ENCODE results near the gene NDUFA7. TPM values are rescaled to one million over a fixed set of nuclear protein-coding genes. Genes with fewer than 3 reads are reported as not detected.

NDUFA7 gene
- total RNA-seq, 2 donors from 2014 or later = 24.4 to 31.9 TPM

DNA sequence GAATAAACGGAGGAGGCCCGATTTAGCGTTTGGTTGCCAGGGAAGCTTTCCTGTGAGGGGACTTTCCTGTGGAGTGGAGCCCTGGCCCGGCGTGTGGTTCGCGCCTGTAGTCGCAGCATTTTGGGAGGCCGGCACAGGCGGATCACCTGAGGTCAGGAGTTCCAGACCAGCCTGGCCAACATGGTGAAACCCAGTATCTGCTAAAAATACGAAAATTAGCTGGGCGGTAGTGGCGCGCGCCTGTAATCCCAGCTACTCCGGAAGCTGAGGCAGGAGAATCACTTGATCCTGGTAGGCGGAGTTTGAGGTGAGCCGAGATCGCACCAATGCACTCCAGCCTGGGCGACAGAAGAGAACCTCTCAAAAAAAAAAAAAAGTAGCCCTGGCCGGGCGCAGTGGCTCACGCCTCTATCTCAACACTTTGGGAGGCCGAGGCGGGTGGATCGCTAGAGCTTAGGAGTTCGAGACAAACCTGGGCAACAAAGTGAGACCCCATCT, 14.9 kb upstream of the NDUFA7 start:
- DNase-seq = no peak

DNA sequence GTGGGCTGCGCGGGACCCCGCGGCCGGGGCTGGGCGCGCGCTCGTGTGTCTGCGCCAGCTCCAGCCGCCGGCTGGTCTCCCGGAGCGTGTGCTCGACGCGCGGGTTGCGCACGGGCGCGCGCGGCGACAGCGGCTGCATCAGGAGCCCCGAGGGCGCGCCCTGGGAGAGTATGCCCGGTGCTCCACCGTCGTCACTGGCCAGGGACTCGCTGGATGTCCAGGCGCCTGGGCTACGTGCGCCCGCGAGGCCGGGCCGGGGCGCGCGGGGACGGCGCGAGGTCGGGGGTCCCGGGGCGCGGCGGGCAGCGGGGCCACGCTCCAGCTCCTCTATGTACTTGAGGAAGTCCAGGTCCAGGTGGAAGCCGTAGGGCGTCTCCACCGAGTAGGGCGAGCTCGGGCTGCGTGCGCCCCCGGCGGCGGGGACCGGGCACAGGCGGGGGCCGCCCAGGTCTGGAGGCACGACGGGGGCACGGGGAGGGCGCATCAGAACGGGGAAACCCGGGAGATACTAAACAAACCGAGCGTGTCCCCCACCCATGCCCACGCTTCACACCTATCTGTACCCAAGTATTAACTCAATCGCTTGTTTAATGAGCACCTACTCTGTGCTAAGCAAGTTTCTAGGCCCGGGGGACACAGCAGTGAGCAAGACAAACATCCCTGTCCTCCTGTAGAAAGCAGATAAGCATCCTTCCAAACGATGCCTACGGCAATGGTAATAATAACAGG, 14.3 kb upstream of the NDUFA7 start:
- Mint-ChIP-seq H3K4me1 (peaks cover 4% of the 10 kb centered on the region), H3K27ac (no peak overlapping the region), H3K36me3 (ENCODE audit: low read depth) (no peaks in the 10 kb centered on the region), H3K4me3 (peak overlapping the region; percentile 36), H3K27me3 (peaks cover 15% of the 10 kb centered on the region)
- DNase-seq (no peak), ATAC-seq (peak; percentile 69)
- H3K9me3 ChIP-seq (ENCODE audit: control insufficient read depth, low read length, poor library complexity, severe bottlenecking) = no peaks in the 10 kb centered on the region

More for the DNA sequence above, 14.9 kb upstream of the NDUFA7 start:
- ATAC-seq = no peak
- Mint-ChIP-seq H3K36me3 (ENCODE audit: low read depth) (no peaks in the 10 kb centered on the region), H3K4me1 (peaks cover 4% of the 10 kb centered on the region), H3K27ac (no peak overlapping the region), H3K27me3 (peaks cover 20% of the 10 kb centered on the region), H3K4me3 (peak overlapping the region; percentile 36)
- no peaks in the 10 kb centered on the region for H3K9me3 ChIP-seq (ENCODE audit: control insufficient read depth, low read length, poor library complexity, severe bottlenecking)

DNA sequence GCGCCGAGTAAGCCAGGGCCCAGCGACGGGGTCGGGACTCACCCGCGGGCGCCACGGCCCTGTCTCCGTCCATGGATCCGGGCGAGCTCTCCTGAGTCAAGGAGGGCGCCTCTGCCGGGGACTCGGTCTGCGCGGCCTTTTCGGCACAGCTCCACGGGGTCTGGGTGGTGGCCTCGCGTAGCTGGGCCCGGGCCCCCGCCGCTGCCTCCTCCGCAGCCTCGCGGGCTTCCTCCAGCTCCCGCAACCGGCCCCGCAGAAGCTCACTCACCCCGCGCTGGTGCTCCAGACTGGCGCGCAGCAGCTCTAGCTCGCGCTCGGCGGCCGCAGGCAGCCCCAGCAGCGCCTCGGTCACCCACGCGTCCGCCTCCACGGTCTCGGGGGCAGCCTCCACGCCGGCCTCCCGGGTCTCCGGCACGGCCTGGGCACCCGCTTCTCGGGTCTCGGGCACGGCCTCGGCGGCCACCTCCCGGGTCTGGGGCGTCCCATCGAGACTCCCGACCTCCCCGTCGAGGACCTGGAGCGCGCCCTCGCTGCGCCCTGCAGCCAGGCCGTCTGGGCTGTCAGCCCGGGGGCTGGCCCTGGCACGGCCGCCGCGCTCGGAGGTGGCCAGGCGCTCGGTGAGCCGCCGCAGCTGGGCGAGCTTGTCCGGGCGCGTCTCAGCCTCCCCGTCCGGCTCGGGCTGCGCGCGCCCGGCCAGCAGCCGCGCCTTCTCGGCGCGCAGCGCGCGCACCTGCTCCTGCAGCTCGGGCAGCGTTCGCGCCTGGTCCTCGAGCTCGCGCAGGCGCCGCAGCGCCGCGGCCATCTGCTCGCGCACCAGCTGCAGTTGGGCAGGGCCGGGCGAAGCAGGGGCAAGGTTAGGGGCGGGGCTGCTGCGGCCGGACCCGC, 13.5 kb upstream of the NDUFA7 start:
- H3K4me3 Mint-ChIP-seq = no peak overlapping the region
- peak; percentile 23 for ATAC-seq

GRCh38 chr19:8333767-8334457, 12.7 kb upstream of the NDUFA7 start:
- Mint-ChIP-seq H3K27me3 (peaks cover 12% of the 10 kb centered on the region), H3K27ac (no peak overlapping the region), H3K4me3 (peak overlapping the region; percentile 39), H3K36me3 (ENCODE audit: low read depth) (no peaks in the 10 kb centered on the region), H3K4me1 (peaks cover 7% of the 10 kb centered on the region)
- no peaks in the 10 kb centered on the region for H3K9me3 ChIP-seq (ENCODE audit: control insufficient read depth, low read length, poor library complexity, severe bottlenecking)
- ATAC-seq = no peak
- DNase-seq = no peak

More for the DNA sequence above, 13.5 kb upstream of the NDUFA7 start:
- Mint-ChIP-seq H3K36me3 (ENCODE audit: low read depth) (no peaks in the 10 kb centered on the region), H3K27me3 (peaks cover 12% of the 10 kb centered on the region), H3K27ac (no peak overlapping the region), H3K4me1 (peaks cover 6% of the 10 kb centered on the region)
- no peaks in the 10 kb centered on the region for H3K9me3 ChIP-seq (ENCODE audit: control insufficient read depth, low read length, poor library complexity, severe bottlenecking)
- DNase-seq = no peak

GRCh38 chr19:8332976-8333766, 12.0 kb upstream of the NDUFA7 start:
- Mint-ChIP-seq H3K4me1 (peaks cover 7% of the 10 kb centered on the region), H3K36me3 (ENCODE audit: low read depth) (no peaks in the 10 kb centered on the region), H3K27ac (no peak overlapping the region), H3K27me3 (peaks cover 10% of the 10 kb centered on the region), H3K4me3 (peak overlapping the region; percentile 39)
- ATAC-seq = no peak
- no peak for DNase-seq
- H3K9me3 ChIP-seq (ENCODE audit: control insufficient read depth, low read length, poor library complexity, severe bottlenecking) = no peaks in the 10 kb centered on the region

GRCh38 chr19:8331263-8331845, 10.2 kb upstream of the NDUFA7 start:
- H3K4me1 Mint-ChIP-seq = peaks cover 5% of the 10 kb centered on the region
- H3K36me3 Mint-ChIP-seq (ENCODE audit: low read depth) = peaks cover 3% of the 10 kb centered on the region
- H3K9me3 ChIP-seq (ENCODE audit: control insufficient read depth, low read length, poor library complexity, severe bottlenecking) = no peaks in the 10 kb centered on the region
- no peaks in the 10 kb centered on the region for H3K27me3 Mint-ChIP-seq
- DNase-seq = no peak
- H3K4me3 Mint-ChIP-seq = no peak overlapping the region
- ATAC-seq = no peak
- H3K27ac Mint-ChIP-seq = no peak overlapping the region

DNA sequence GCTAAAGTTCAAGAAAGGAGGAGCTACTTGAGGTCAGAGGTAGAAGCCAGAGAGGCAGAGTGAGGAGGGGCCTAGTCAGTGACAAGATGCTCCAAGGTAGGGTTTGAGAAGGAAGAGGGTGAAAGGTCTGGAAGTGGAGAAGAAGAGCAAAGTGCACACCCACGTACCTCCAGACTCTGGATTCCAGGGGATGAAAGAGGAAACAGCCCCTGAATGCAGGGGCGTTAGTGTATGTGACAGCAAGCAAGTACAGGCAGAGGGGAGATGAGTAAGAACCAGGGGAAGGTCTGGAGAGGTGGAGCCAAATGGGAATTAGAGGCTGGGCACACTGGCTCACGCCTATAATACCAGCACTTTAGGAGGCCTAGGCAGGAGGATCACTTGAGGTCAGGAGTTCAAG, 8.8 kb upstream of the NDUFA7 start:
- peaks cover 3% of the 10 kb centered on the region for H3K4me1 Mint-ChIP-seq
- no peak for DNase-seq
- H3K27ac Mint-ChIP-seq = no peak overlapping the region
- H3K4me3 Mint-ChIP-seq = no peak overlapping the region
- no peaks in the 10 kb centered on the region for H3K27me3 Mint-ChIP-seq
- H3K9me3 ChIP-seq (ENCODE audit: control insufficient read depth, low read length, poor library complexity, severe bottlenecking) = no peaks in the 10 kb centered on the region
- H3K36me3 Mint-ChIP-seq (ENCODE audit: low read depth) = peaks cover 3% of the 10 kb centered on the region
- no peak for ATAC-seq

GRCh38 chr19:8325454-8325853, 4.3 kb upstream of the NDUFA7 start:
- Mint-ChIP-seq H3K36me3 (ENCODE audit: low read depth) (peaks cover 3% of the 10 kb centered on the region), H3K4me1 (peaks cover 18% of the 10 kb centered on the region), H3K4me3 (no peak overlapping the region), H3K27me3 (no peaks in the 10 kb centered on the region), H3K27ac (peak overlapping the region; percentile 19)
- no peaks in the 10 kb centered on the region for H3K9me3 ChIP-seq (ENCODE audit: control insufficient read depth, low read length, poor library complexity, severe bottlenecking)
- ATAC-seq (no peak), DNase-seq (no peak)

DNA sequence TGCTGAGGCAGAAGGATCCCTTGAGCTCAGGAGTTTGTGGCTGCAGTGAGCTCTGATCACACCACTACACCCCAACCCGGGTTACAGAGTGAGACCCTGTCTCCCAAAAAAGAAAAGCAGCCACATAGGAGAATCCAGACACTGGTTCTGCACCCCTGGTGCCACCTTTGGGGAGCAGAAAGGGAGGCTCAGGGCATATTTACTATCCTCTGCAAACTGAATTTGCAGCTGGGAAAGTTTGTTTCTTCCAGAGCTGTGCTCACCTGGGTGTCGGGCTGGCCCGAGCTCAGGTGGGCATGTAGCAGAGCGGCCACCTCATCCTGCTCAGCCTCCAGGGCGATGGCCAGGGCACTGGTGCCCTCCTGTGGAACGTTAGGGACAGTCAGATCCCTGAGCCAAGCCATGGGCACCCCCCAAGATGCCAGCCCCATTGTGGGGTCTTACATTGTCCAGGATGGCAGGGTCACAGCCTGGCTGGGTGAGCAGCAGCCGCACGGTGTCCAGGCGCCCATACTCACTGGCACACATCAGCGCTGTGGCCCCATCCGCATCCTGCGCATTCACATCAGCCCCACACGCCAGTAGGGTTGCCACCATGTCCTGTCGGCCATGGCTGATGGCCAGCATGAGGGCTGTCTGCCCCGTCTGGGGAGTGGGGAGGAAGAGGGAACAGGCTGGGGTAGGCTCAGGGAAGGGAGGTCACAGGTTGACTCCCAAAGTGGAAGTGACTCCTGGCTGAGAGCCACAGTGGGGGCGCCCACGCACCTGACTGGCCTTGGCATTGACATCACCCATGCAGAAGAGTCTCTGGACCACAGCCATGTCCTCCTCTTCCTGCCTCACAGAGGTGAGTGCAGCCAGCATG, 3.2 kb upstream of the NDUFA7 start:
- H3K36me3 Mint-ChIP-seq (ENCODE audit: low read depth) = peaks cover 3% of the 10 kb centered on the region
- DNase-seq (no peak), ATAC-seq (no peak)
- no peak overlapping the region for H3K27ac Mint-ChIP-seq
- no peaks in the 10 kb centered on the region for H3K27me3 Mint-ChIP-seq
- peaks cover 21% of the 10 kb centered on the region for H3K4me1 Mint-ChIP-seq
- no peaks in the 10 kb centered on the region for H3K9me3 ChIP-seq (ENCODE audit: control insufficient read depth, low read length, poor library complexity, severe bottlenecking)
- H3K4me3 Mint-ChIP-seq = no peak overlapping the region

DNA sequence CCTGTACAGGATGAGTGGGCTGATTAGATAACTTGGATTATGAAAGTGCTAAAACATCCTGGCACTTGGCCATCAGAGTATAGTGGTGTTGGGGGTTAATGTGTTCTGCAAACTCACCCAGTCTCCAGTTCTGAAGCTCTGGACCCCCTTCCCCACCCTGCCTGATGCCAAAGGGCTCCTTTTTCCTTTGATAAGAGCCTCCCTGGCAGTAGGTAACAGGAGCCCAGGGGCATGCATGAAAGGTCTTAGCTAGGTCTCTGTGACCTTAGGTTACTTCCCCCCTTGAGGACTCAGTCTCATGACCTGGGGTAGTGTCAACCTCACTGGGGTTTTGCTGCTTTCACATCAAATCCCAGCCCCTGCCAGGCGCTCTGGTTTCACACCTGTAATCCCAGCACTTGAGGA, 2.6 kb upstream of the NDUFA7 start:
- no peaks in the 10 kb centered on the region for H3K27me3 Mint-ChIP-seq
- H3K4me3 Mint-ChIP-seq = no peak overlapping the region
- H3K36me3 Mint-ChIP-seq (ENCODE audit: low read depth) = peaks cover 3% of the 10 kb centered on the region
- peaks cover 21% of the 10 kb centered on the region for H3K4me1 Mint-ChIP-seq
- DNase-seq (no peak), ATAC-seq (no peak)
- peak overlapping the region; percentile 71 for H3K27ac Mint-ChIP-seq
- no peaks in the 10 kb centered on the region for H3K9me3 ChIP-seq (ENCODE audit: control insufficient read depth, low read length, poor library complexity, severe bottlenecking)

DNA sequence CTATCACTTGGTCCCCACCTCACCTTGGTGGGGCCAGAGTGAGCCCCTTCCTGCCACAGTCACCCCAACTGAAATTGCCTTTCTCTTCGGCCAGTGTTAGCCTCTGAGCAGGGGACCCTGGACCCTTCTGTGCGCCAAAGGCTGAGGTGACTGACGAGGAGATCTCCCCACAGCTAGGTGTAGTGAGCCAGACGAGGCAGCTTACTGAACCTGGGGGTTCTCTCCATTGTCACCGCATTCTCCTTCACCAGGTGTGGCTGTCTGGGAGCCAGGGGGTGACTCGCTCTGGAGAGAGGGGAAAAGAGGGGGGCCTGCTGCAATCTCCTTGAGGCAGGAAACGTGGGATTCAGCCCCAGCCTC, 1.4 kb upstream of the NDUFA7 start:
- peak overlapping the region; percentile 99 for H3K27ac Mint-ChIP-seq
- ATAC-seq (no peak), DNase-seq (no peak)
- peak overlapping the region; percentile 99 for H3K4me3 Mint-ChIP-seq
- peaks cover 21% of the 10 kb centered on the region for H3K4me1 Mint-ChIP-seq
- H3K27me3 Mint-ChIP-seq = no peaks in the 10 kb centered on the region
- no peaks in the 10 kb centered on the region for H3K9me3 ChIP-seq (ENCODE audit: control insufficient read depth, low read length, poor library complexity, severe bottlenecking)
- peaks cover 3% of the 10 kb centered on the region for H3K36me3 Mint-ChIP-seq (ENCODE audit: low read depth)
